Measurements from ENCODE around the gene PARP11.

PARP11 gene

GRCh38 chr12:3912863-3913262 lies 39.7 kb upstream of the PARP11 start:
- H3K4me3 ChIP-seq (replicated peaks; ENCODE audit: low read depth, low read length) = no peak overlapping the region
- no peak for DNase-seq (ENCODE audit: low read depth)
- TF ChIP-seq CTCF (IDR thresholded peaks at IDR 0.05; ENCODE audit: low read length, missing control alignments) = no peak

DNA sequence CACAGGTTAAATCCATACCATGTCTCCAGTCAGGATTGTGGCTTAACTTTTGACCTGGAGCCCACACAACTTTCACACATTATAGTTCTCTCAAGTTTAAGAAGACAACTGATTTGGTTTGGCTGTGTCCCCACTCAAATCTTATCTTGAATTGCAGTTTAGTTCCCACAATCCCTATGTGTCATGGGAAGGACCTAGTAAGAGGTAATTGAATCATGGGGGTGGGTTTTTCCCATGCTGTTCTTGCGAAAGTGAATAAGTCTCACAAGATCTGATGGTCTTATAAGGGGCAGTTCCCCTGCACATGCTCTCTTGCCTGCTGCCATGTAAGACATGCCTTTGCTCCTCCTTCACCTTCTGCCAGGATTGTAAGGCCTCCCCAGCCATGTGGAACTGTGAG lies 38.2 kb upstream of the PARP11 start:
- H3K4me3 ChIP-seq (replicated peaks; ENCODE audit: low read depth, low read length) = no peak overlapping the region
- DNase-seq (ENCODE audit: low read depth) = no peak
- no peak for TF ChIP-seq CTCF (IDR thresholded peaks at IDR 0.05; ENCODE audit: low read length, missing control alignments)

- H3K4me3 ChIP-seq (replicated peaks; ENCODE audit: low read depth, low read length) = no peak overlapping the region
- DNase-seq (ENCODE audit: low read depth) = no peak
Observed at GRCh38 chr12:3905664-3906063, 32.5 kb upstream of the PARP11 start.

GRCh38 chr12:3904999-3905398 lies 31.8 kb upstream of the PARP11 start:
- TF ChIP-seq CTCF (IDR thresholded peaks at IDR 0.05; ENCODE audit: low read length, missing control alignments) = no peak
- DNase-seq (ENCODE audit: low read depth) = no peak
- H3K4me3 ChIP-seq (replicated peaks; ENCODE audit: low read depth, low read length) = no peak overlapping the region

More at GRCh38 chr12:3905664-3906063, 32.5 kb upstream of the PARP11 start:
- TF ChIP-seq CTCF (IDR thresholded peaks at IDR 0.05; ENCODE audit: low read length, missing control alignments) = no peak

DNA sequence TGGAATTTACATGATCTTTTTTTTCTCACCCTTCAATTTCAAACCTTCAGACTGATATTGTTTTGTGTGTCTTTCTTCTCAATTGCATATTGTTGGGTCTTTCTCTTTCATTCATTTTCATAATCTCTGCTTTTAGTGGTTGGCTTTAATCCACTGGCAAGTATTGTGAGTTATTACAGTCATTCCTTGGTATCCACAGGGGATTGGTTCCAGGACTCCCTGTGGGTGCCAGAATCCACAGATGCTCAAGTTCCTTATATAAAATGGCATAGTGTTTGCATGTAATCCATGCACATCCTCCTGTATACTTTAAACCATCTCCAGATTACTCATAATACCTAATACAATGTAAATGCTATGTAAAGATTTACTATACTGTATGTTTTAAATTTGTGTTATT lies 29.7 kb upstream of the PARP11 start:
- no peak for TF ChIP-seq CTCF (IDR thresholded peaks at IDR 0.05; ENCODE audit: low read length, missing control alignments)
- DNase-seq (ENCODE audit: low read depth) = no peak
- no peak overlapping the region for H3K4me3 ChIP-seq (replicated peaks; ENCODE audit: low read depth, low read length)

DNA sequence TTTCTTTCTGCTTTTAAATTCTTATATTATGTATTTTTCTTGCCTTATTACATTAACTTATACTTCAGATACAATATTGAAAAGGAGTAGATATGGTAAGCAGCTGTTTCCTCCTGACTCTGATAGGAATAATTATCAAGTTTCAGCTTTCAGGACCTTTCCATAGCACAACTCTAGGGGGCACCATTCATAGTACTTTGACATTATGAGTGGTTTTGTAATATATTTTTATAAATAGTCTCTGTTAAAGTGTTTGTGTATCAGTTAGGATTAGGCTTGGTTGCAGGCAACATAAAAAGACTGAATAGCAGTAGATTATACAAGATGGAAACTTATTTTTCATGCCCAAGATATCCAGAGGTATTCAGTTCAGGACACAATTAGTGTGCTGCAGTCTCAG lies 27.9 kb upstream of the PARP11 start:
- TF ChIP-seq CTCF (IDR thresholded peaks at IDR 0.05; ENCODE audit: low read length, missing control alignments) = no peak
- no peak overlapping the region for H3K4me3 ChIP-seq (replicated peaks; ENCODE audit: low read depth, low read length)
- DNase-seq (ENCODE audit: low read depth) = no peak

DNA sequence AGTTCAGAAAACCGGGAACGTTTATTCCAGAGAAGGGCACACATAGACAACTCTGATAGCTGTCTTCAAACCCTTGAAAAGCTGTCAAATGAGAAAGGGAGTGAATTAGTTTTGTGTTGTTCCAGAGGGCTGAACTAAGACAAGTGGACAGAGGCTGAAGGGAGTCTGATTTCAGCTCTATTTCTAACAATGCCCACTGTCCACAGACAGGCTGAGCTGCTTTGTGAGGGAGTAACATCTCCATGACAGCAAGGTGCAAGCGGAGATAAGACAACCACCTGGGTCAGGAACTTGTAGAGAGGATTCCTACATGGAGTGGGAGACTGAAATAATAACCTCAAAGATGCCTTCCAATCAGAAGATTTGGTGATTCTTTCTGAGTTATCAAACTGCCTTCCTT lies 25.6 kb upstream of the PARP11 start:
- no peak for DNase-seq (ENCODE audit: low read depth)
- no peak overlapping the region for H3K4me3 ChIP-seq (replicated peaks; ENCODE audit: low read depth, low read length)
- no peak for TF ChIP-seq CTCF (IDR thresholded peaks at IDR 0.05; ENCODE audit: low read length, missing control alignments)

All from fibroblast of pulmonary artery (primary cell).